Skeletal muscle cell (primary cell): ENCODE measurements around the gene RSRC1.
"Not testable (repeated sequence)": the region's sequence is repeated elsewhere in the genome, so short reads cannot be mapped to it uniquely, and the experiment has no call there.

Experiments used
- DNase-seq: peaks from one replicate; pipeline ENCODE4 v3.0.0-alpha.2; 2010; ENCODE audit warnings: low read depth
- H3K4me3 ChIP-seq: 2 replicates; pipeline ENCODE4 v1.5.1; 2011; ENCODE audit warnings: low read depth, mild to moderate bottlenecking, control low read depth, low read length, moderate library complexity

RSRC1 gene

GRCh38 chr3:158483701-158484235, 373.9 kb downstream of the RSRC1 start:
- no peak for DNase-seq
- H3K4me3 ChIP-seq, result no peak overlapping the region

- no peak for DNase-seq
- no peak overlapping the region for H3K4me3 ChIP-seq
Measured at GRCh38 chr3:158486200-158486599, 376.3 kb downstream of the RSRC1 start.

- no peak overlapping the region for H3K4me3 ChIP-seq
- no peak for DNase-seq
Measured at GRCh38 chr3:158488670-158489069, 378.8 kb downstream of the RSRC1 start.

- H3K4me3 ChIP-seq, result no peak overlapping the region
- DNase-seq, result no peak
Measured at GRCh38 chr3:158489181-158489580, 379.3 kb downstream of the RSRC1 start.

- no peak overlapping the region for H3K4me3 ChIP-seq
- DNase-seq, result no peak
Measured at GRCh38 chr3:158491968-158492367, 382.1 kb downstream of the RSRC1 start.

GRCh38 chr3:158492685-158493084, 382.8 kb downstream of the RSRC1 start:
- no peak for DNase-seq
- no peak overlapping the region for H3K4me3 ChIP-seq

- H3K4me3 ChIP-seq, result no peak overlapping the region
- DNase-seq, result no peak
Measured at GRCh38 chr3:158493931-158494330, 384.0 kb downstream of the RSRC1 start.

- no peak for DNase-seq
- H3K4me3 ChIP-seq, result no peak overlapping the region
Measured at GRCh38 chr3:158494673-158495072, 384.8 kb downstream of the RSRC1 start.

- not testable (repeated sequence) for DNase-seq, H3K4me3 ChIP-seq
Measured at GRCh38 chr3:158495398-158495902, 385.6 kb downstream of the RSRC1 start.

GRCh38 chr3:158505117-158505516, 395.2 kb downstream of the RSRC1 start:
- DNase-seq, result no peak
- no peak overlapping the region for H3K4me3 ChIP-seq

- DNase-seq, result no peak
- no peak overlapping the region for H3K4me3 ChIP-seq
Measured at GRCh38 chr3:158506456-158506855, 396.6 kb downstream of the RSRC1 start.

- H3K4me3 ChIP-seq, result no peak overlapping the region
- no peak for DNase-seq
Measured at GRCh38 chr3:158508481-158508880, 398.6 kb downstream of the RSRC1 start.

- H3K4me3 ChIP-seq, result no peak overlapping the region
Measured at GRCh38 chr3:158509891-158510290, 400.0 kb downstream of the RSRC1 start.

GRCh38 chr3:158516729-158517128, 406.8 kb downstream of the RSRC1 start:
- DNase-seq, H3K4me3 ChIP-seq: not testable (repeated sequence)

More at GRCh38 chr3:158509891-158510290, 400.0 kb downstream of the RSRC1 start:
- no peak for DNase-seq

GRCh38 chr3:158519776-158520175, 409.9 kb downstream of the RSRC1 start:
- H3K4me3 ChIP-seq, result no peak overlapping the region
- DNase-seq, result no peak

GRCh38 chr3:158520433-158520832, 410.5 kb downstream of the RSRC1 start:
- DNase-seq, result no peak
- H3K4me3 ChIP-seq, result no peak overlapping the region

GRCh38 chr3:158522221-158523136, 412.6 kb downstream of the RSRC1 start:
- H3K4me3 ChIP-seq, result no peak overlapping the region
- peak; percentile 72 for DNase-seq

GRCh38 chr3:158528076-158528674, 418.3 kb downstream of the RSRC1 start:
- no peak overlapping the region for H3K4me3 ChIP-seq
- DNase-seq, result no peak

- DNase-seq, result no peak
- no peak overlapping the region for H3K4me3 ChIP-seq
Measured at GRCh38 chr3:158531334-158531733, 421.4 kb downstream of the RSRC1 start.

GRCh38 chr3:158532099-158532734, 422.3 kb downstream of the RSRC1 start:
- no peak overlapping the region for H3K4me3 ChIP-seq
- no peak for DNase-seq
